ENCODE results near the gene CLPSL1.

The CLPSL1 gene

DNA sequence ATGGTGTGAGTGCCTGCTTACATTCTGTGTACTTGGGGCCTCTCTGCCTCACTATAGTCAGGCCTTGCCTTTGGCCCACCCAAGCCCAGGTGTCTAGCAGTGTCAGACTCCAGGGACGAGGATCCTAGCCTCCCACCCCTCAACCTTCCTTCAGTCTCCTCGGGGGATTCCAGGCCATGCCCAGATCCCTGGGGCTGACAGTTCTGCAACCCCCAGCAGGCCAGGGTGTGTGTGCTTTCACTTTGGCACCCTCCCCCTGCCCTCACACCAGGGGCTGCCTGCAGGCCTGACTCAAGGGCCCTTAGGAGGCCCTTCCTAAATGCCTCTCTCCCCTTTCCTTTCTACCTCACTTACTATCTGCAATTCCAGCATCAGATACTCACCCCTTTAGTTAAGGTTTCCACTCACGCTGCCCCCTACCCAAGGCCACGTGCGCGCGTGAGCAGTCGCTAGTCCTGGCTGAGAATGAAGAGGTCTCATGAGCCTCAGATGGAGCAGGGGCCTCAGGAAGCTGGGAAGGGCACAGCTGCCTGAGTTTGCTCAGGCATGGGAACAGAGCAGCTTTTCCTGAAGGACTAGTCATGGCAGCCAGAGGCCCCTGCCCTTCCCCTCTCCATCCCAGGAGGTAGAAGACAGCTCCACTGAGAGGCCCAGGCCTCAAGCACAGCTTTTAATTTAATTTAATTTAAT, 17.2 kb downstream of the CLPSL1 start:
- DNase-seq (ENCODE audit: low spot score) = no peak

DNA sequence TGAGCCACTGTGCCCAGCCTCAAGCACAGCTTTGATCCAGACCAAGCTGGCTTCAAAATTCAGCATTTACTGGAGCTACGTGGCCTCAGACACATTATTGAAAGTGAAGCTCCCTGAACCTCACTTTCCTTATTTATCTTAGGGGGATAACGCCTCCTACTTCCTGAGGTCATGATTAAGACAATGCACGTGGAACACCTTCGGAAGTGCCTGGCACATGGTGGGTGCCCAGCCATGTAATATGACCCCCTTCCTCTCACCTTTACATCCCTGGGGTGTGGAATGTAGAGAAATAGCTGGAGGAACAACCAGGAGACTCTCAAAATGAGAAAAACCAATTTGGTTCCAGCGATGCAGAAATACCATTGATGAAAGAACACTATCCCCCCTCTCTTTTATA, 17.9 kb downstream of the CLPSL1 start:
- no peak for DNase-seq (ENCODE audit: low spot score)

- no peak for DNase-seq (ENCODE audit: low spot score)
Measured at GRCh38 chr6:35801148-35801547, 20.3 kb downstream of the CLPSL1 start.

DNA sequence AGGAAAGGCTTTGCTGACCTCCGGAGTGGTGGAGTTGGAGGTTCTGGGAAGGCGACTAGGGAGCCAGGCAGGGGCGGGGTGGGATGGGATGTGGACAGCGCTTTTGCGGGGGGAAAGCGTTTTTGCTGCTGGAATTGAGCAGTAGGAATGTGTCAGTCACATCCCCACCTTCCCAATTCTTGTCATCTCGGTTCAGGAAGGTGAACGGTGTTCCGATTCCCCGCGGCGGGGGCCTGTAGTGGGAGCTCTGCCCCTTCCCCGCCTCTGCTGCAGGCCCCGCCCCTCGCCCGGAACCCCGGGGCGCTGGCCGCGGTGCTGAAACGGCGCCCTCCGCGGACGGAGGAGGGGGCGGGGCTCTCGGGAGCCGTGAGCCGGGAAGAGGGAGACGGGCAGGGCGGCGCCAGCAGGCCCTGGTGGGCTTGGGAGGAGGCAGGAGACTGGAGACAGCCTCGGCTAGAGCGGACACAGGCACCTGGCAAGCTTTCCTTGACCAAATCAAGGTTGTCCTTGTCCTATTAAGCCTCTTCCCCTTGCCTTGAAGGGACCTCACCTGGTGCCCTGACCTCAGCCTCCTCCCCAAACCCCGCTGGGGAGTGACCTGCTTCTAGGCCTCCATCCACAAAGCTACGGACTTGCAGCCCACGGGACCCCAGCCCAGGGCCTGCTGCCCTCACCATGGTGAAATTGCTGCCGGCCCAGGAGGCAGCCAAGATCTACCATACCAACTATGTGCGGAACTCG, 24.3 kb downstream of the CLPSL1 start, which contains the start of gene LHFPL5:
Gene LHFPL5 (plus strand): TSS at position 357 of the 741 bp plus-strand sequence. CDS start 319 bp downstream, at position 676.
- DNase-seq (ENCODE audit: low spot score) = peak; percentile 70

DNA sequence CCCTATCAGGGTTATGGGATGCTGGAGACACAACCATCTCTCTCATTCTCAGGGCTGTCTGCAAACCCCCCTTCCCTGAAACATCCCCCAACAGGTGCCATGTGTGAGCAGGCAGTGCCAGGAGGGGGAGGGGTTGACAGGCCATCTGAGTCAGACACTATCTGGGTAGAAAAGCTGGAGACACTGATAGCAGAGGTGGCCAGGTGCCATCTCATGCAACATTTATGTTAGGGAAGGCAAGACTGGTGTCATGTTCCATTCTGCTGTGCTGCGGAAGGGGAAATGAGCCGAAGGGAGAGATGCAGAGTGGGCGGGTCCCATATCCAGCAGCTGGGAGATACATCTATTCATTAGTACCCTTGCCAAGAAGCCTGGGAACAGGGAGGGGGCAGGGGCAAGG, 27.9 kb downstream of the CLPSL1 start:
- DNase-seq (ENCODE audit: low spot score) = no peak

DNA sequence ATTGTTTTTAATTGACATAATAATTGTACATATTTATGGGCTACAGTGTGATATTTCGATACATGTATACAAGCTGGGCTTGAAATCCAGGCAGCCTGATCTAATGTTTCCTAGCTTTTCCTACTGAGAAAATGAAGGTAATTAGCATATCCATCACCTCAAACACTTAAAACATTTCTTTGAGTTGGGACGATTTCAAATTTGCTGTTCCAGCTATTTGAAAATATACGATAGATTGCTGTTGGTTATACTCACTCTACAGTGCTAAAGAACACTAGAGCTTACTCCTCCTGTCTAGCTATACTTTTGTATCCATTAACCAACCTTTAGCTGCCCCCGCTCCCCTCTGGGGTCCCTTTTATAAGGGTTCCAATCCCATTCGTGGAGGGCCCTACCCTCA, 29.0 kb downstream of the CLPSL1 start:
- DNase-seq (ENCODE audit: low spot score) = no peak

GRCh38 chr6:35810971-35811698, 30.3 kb downstream of the CLPSL1 start:
- no peak for DNase-seq (ENCODE audit: low spot score)

DNA sequence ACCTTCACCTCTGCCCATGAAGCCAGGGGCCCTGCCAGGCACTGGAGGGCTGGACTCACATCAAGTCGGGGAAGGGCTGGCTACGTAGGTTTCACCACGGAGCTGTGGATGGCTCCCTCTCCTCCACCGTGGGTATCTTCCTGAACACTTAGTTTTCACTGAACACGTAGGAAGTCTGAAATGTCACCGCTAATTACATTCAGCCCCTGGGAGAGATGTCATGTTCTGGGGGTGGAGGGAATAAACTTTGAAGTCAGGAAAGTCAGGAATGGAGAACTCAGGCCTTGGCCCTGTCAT, 30.8 kb downstream of the CLPSL1 start:
- DNase-seq (ENCODE audit: low spot score) = no peak

DNA sequence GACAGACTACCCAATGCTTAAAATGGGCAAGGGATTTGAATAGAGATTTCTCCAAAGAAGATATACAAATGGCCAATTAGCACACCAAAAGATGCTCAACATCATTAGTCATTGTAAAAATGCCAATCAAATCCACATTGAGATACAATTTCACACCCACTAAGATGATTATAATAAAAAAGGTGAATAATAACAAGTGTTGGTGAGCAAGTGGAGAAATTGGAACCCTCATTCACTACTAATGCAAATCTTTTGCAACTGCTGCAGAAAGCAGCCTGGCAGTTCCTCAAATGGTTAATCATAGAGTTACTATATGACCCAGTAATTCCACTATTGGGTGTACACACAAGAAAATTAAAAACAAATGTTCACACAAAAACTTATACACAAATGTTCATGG, 36.7 kb downstream of the CLPSL1 start:
- no peak for DNase-seq (ENCODE audit: low spot score)

- no peak for DNase-seq (ENCODE audit: low spot score)
Measured at GRCh38 chr6:35823601-35824000, 42.8 kb downstream of the CLPSL1 start.

DNA sequence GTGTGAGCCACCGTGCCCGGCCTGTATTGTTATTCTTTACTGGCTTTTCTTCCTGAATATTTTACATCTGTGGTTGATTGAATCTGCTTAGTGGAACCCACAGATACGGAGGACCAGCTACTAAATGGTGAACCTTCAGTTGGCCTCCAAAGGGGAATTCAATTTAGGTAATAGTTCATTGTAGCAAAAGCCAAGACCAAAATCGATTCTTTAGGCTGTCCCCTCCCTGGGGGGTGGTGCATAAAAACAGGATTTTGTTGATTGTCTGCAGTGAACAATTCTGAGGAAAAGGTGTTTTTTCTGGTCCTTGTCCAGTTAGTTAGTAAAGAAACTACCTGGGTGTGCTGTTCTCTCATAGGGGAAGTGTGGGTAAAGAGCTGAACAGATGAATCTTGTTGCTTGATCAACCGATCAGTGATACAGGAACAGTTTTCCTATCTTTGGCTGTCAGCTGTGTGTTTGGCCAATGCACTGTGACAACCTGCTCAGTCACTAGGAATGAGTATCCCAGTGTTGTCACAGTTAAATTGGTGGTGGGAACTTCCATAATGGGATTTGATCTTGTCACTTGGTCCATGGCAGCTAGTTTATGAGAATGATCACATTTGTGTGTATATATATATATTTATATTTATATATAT, 43.9 kb downstream of the CLPSL1 start:
- no peak for DNase-seq (ENCODE audit: low spot score)

- DNase-seq (ENCODE audit: low spot score) = no peak
Measured at GRCh38 chr6:35829306-35829705, 48.5 kb downstream of the CLPSL1 start.

DNA sequence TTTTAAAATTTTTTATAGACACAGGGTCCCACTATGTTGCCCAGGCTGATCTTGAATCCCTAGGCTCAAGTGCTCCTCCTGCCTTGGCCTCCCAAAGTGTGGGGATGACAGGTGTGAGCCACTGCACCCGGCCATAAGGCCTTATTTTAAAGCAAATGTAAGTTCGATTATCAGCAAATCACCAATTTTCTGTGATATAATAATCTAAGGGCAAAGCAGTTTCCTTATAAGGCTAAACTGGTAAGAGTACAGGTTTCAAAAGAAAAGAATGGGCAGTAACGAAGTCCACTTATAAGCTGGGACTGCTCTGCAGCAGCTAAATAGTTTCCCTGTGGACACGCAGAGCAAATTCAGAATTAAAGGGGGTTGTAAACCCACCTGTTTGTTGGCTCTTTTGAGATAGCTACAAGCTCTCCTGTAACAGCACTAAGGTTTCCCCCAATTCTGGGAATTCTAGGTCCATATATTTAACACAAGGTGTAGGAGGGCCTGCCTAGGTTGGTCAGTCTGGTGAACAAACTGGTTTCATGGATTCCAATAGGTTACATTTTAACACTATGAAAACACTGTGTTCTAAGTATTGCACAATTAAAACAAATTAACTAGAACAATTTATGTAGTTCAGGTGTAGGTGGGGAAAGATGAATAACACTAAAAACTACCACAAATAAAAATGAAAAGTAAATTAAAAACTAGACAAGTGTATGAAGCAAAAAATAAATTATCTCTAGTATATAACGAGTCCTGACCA, 50.6 kb downstream of the CLPSL1 start:
- no peak for DNase-seq (ENCODE audit: low spot score)

- DNase-seq (ENCODE audit: low spot score) = no peak
Measured at GRCh38 chr6:35833536-35833935, 52.7 kb downstream of the CLPSL1 start.

Data from D341Med (cell line).